ENCODE data around the gene TNIP1.

GRCh38 chr5:150993826-150994412 lies 86.9 kb downstream of the TNIP1 start:
- no peak for TF ChIP-seq CTCF (IDR thresholded peaks at IDR 0.05; ENCODE audit: low read depth, low read length, poor library complexity, severe bottlenecking)
- no peak for TF ChIP-seq EZH2phosphoT487 (IDR thresholded peaks at IDR 0.05; ENCODE audit: borderline replicate concordance, low read length)

Data from DOHH2 (cell line).